Measurements from ENCODE around the gene RPL27A.

- TF ChIP-seq POLR2A (IDR thresholded peaks at IDR 0.05) (no peak), CTCF (IDR thresholded peaks at IDR 0.05) (no peak), EP300 (IDR thresholded peaks at IDR 0.05) (no peak)
Observed at GRCh38 chr11:8735094-8735493, 52.5 kb downstream of the RPL27A start.
